SW480 (cell line): ENCODE data around the gene IPO9.
"Not testable (repeated sequence)": the region's sequence is repeated elsewhere in the genome, so short reads cannot be mapped to it uniquely, and the experiment has no call there.

Source experiments
- DNase-seq: peaks from one replicate; pipeline ENCODE4 v3.0.0-alpha.2; 2016; ENCODE audit warnings: low spot score

Gene IPO9

GRCh38 chr1:201809876-201810275 lies 19.1 kb upstream of the IPO9 start:
- DNase-seq, result no peak

GRCh38 chr1:201810466-201811216 lies 18.3 kb upstream of the IPO9 start:
- DNase-seq, result no peak

GRCh38 chr1:201813226-201813625 lies 15.7 kb upstream of the IPO9 start:
- no peak for DNase-seq

GRCh38 chr1:201816309-201816854 lies 12.6 kb upstream of the IPO9 start:
- no peak for DNase-seq

DNA sequence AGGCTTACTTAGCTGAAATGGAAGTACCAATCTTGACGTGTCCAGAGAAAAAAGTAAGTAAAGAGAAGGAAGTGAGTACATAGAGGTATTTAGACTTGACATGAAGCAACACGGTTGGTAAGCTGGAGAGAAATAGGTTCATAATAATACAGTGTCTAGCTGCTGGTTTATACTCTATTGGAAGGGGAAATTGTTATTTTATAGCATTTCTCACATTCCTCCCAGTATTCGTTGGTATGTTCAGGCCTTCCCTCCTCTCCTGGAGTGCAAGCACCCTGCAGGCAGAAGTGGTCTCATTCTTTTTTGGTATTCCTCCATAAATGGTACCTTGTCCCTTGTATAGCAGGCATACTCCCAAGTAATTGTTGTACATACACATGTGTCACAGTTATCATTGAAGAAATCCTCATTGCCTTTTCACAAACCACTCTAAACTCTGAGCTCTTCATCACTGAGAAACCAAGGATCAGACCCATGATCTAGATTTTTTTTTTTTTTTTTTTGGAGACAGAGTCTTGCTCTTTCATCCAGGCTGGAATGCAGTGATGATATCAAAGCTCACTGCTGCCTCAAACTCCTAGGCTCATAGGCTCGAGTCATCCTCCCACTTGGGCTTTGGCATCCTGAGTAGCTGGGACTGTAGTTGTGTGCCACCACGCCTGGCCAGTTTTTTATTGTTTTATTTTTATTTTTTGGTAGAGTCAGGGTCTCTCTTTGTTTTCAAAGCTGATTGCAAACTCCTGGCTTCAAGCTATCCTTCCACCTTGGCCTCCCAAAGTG lies 9.8 kb upstream of the IPO9 start:
- no peak for DNase-seq

GRCh38 chr1:201820413-201820812 lies 8.5 kb upstream of the IPO9 start:
- DNase-seq, result no peak

- DNase-seq, result no peak
These were observed 3.7 kb upstream of the IPO9 start for GRCh38 chr1:201825245-201825644.

- DNase-seq, result no peak
These were observed 2.1 kb upstream of the IPO9 start for GRCh38 chr1:201826830-201827229.

DNA sequence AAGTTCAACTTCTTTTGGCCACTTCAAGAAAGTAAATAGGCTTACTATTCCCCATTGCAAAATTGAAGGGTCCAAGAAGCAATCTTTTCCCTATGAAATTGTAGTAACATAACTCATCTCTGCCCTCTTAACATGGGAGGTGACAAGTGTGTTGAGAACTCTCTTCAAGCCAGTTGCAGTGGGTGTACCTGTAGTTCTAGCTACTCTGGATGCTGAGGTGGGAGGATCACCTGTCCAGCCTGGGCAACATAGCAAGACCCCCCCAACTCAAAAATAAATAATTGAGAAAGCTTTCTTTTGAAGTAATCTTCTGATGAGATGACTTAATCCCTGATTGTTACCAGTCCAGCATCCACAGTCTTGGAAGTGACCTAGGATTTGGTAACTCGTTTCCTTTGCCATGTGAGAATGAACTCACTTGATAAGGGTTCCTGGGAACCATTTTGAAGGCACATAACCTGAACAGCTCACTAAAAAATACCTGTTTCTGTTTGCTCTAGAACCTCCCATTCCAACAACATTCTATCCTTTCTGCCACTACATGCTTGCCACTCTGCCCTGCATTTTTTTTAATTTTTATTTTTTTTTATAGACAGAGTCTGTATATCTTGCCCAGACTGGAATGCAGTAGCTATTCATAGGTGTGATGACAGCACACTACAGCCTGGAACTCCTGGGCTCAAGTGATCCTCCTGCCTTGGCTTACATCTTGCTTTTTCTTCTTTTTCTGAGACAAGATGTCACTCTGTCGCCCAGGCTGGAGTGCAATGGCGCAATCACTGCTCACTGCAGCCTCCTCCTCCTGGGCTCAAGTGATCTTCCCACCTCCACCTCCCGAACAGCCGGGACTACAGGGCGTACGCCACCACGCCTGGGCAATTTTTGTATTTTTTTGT lies 1.4 kb upstream of the IPO9 start:
- no peak for DNase-seq

DNA sequence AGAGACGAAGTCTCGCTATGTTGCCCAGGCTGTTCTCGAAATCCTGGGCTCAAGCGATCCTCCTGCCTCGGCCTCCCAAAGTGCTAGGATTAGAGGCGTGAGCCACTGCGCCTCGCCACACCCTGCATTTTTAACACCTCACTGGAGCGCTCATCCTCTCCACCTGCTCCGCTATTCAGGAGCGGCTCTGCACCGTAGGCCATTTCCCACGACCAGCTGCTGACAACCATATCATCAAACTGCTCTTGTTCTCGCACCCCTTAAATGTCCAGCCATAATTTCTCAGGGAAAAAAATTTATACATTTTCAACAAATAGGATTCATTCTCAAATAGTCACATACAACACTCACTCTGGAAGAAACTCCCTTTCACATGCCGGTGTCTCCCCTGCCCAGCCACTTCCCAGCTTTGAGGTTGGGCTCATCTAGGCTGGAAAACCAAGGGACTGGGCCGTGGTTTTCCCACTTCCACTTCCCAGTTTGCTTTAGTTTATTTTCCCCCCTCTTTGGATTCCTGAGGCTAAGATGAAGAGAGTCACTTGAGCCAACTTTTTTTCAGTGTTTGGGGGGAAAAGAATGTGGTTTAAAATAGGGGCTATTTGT lies 639 bp upstream of the IPO9 start:
- no peak for DNase-seq

DNA sequence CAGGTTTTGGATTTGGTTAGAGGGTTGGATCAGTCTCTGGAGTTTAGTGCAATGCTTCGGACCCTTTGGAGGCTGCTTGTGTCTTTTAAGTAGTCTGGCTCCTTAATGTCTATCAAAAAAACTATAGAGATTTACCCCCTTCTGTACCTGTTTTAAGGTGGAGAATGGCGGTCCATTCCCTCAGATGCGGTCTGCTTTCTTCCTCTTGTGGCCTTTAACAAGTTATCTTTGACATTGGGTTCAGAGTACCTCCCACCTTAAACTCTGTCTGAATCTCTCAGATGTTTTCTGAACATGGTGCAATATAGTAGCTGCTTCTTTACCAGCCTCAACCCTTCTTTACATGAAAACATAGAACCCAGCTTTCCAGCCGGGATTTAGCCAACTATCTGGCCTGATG lies 2.4 kb downstream of the IPO9 start:
- no peak for DNase-seq

DNA sequence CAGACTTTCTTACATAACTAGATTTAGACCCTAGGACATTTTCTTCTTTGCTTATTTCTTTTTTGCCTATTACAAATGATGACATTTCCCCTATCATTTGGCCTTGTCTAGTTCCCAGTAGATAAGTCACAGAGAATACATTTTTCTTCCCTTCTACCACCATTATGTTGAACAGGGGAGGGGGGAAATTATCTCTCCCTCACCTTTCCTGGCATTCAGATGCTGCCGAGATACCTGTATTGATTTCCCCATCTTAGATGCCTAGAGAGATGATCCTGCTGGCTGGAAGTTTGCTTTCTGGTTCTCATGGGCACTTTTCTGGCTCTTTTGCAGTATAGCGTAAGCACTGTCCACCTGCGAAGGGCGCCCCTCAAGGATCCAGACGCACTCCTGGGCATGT lies 5.7 kb downstream of the IPO9 start:
- DNase-seq, result no peak

DNA sequence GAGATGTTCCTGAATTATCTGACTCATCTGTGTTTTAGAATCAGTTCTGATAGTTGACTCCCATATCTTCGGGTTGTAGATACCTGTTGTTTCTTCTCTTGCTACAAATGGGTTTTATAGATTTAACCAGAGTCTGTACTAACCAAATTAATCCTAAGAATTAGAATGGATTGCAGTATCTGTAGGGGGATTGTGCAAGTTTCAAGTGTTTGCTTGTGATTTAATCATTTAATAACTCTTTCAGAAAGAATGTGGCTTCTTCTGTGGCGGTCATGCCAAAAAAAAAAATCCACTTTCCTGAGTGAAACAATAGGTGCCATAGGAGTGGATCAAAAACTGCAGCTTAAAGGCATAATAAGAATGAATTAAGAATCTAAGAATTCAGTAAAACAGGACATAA lies 9.4 kb downstream of the IPO9 start:
- no peak for DNase-seq

DNA sequence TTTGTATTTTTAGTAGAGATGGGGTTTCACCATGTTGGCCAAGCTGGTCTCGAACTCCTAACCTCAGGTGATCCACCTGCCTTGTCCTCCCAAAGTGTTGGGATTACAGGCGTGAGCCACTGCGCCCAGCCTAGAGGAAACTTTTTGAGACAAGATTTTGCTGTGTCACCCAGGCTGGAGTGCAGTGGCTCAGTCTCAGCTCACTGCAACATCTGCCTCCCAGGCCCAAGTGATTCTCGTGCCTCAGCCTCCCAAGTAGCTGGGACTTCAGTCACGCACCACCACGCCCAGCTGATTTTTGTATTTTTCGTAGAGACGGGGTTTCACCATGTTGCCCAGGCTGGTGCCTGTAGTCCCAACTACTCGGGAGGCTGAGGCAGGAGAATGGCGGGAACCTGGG lies 10.1 kb downstream of the IPO9 start:
- not testable (repeated sequence) for DNase-seq

DNA sequence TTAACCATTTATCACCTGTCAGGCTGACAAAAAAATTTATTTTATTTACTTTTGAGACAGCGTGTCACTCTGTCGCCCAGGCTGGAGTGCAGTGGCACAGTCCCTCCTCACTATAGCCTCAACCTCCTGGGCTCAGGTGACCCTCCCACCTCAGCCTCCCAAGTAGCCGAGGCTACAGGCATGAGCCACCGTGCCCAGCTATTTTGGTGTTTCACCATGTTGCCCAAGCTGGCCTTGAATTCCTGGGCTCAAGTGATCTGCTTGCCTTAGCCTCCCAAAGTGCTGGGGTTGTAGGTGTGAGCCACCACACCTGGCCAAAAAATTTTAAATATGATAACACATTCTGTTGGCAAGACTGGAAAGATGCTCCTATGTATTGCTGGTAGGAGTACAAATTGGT lies 11.1 kb downstream of the IPO9 start:
- no peak for DNase-seq

DNA sequence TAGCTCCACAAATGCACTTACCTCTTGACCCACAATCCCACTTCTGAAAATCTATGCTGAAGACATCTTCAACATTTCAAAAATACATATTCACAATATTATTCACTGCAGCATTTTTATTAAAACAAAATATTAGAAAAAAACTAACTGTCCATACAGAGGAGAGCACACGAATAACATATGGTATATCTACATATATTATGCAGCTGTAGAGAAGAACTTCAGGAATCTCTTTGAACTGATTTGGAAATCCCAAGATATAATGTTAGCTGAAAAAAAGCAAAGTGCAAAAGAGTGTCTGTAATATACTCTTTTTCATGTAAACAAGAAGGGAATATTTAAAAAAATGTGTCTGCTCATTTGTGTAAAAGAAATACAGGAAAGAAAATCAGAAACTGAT lies 11.5 kb downstream of the IPO9 start:
- DNase-seq, result no peak

- no peak for DNase-seq
These were observed 12.4 kb downstream of the IPO9 start for GRCh38 chr1:201841265-201841912.

GRCh38 chr1:201842472-201843027 lies 13.6 kb downstream of the IPO9 start:
- DNase-seq, result no peak

- peak; percentile 6 for DNase-seq
These were observed 16.6 kb downstream of the IPO9 start for GRCh38 chr1:201845331-201846083.

GRCh38 chr1:201847150-201847549 lies 18.2 kb downstream of the IPO9 start:
- no peak for DNase-seq
